H1 (cell line): ENCODE measurements around the gene PLEKHG3. TPM values are rescaled to one million over a fixed set of nuclear protein-coding genes. Genes with fewer than 3 reads are reported as not detected.

ENCODE experiments used
- CTCF ChIA-PET: fragments of 300-600 bp; sonication (Branson Sonifier 250); formaldehyde crosslinking; loops from one replicate; lab custom pipeline; 2021; ENCODE audit not compliant: partially characterized antibody; lab: Charles Lee
- POLR2A ChIA-PET: fragments of 300-600 bp; sonication (Branson Sonifier 250); formaldehyde crosslinking; loops from one replicate; lab custom pipeline; 2021; ENCODE audit warnings: inconsistent platforms; ENCODE audit not compliant: partially characterized antibody; lab: Charles Lee
- DNase-seq, 2 experiments: peaks; one replicate each; pipeline versions ENCODE4 v3.0.0 to v3.0.0-alpha.2; 2010 to 2022; ENCODE audit warnings: low spot score in 2 of 2, low read depth in 1 of 2, mixed read lengths in 1 of 2
- FAIRE-seq: peaks from 2 replicates; lab custom pipeline; 2011; peaks lifted over from hg19 to GRCh38; lab: Jason Lieb, UNC
- H2AFZ ChIP-seq: 2 replicates; pipeline ENCODE4 v1.8.1; 2012; ENCODE audit warnings: low read length, inconsistent platforms
- H2AK5ac ChIP-seq: 2 replicates; pipeline ENCODE4 v1.6.1; 2013; ENCODE audit warnings: low read depth, low read length
- H2BK120ac ChIP-seq: replicated peaks from 2 replicates; pipeline ENCODE3; 2013; ENCODE audit warnings: low read depth, low read length, inconsistent platforms
- H2BK12ac ChIP-seq: 2 replicates; pipeline ENCODE4 v1.6.1; 2013; ENCODE audit warnings: low read depth, low read length
- H2BK15ac ChIP-seq: 2 replicates; pipeline ENCODE4 v1.6.1; 2013; ENCODE audit warnings: low read length
- H2BK20ac ChIP-seq: 2 replicates; pipeline ENCODE4 v1.6.1; 2013; ENCODE audit warnings: low read length
- H2BK5ac ChIP-seq: 2 replicates; pipeline ENCODE4 v1.6.1; 2013; ENCODE audit warnings: low read depth, low read length
- H3K14ac ChIP-seq: 2 replicates; pipeline ENCODE4 v1.6.1; 2013; ENCODE audit warnings: inconsistent platforms; ENCODE audit not compliant: insufficient read length
- H3K18ac ChIP-seq: 2 replicates; pipeline ENCODE4 v1.6.1; 2013; ENCODE audit warnings: low read length; ENCODE audit errors: extremely low read depth
- H3K23ac ChIP-seq: 2 replicates; pipeline ENCODE4 v1.6.1; 2013; ENCODE audit warnings: inconsistent platforms; ENCODE audit not compliant: insufficient read length
- H3K23me2 ChIP-seq: 2 replicates; pipeline ENCODE4 v1.6.1; 2013; ENCODE audit warnings: low read depth, low read length
- H3K27ac ChIP-seq: 2 replicates; pipeline ENCODE4 v1.6.1; 2011; ENCODE audit warnings: low read depth, low read length, inconsistent platforms
- H3K27me3 ChIP-seq, 4 experiments: replicated peaks in 1 of 4; 1 replicate in 1 of 4; 2 replicates in 3 of 4; pipeline versions ENCODE4 v1.6.1 to v1.8.1; 2011 to 2013; ENCODE audit warnings: low read length in 3 of 4, mild to moderate bottlenecking in 3 of 4, inconsistent platforms in 2 of 4, mixed read lengths in 2 of 4, moderate library complexity in 1 of 4; ENCODE audit not compliant: control insufficient read depth in 3 of 4, insufficient read depth in 3 of 4; ENCODE audit errors: extremely low read depth in 1 of 4
- H3K36me3 ChIP-seq, 4 experiments: 2 replicates each; pipeline versions ENCODE4 v1.6.1 to v1.8.1; 2011 to 2013; ENCODE audit warnings: mild to moderate bottlenecking in 4 of 4, low read length in 3 of 4, moderate library complexity in 2 of 4, control low read depth in 1 of 4, inconsistent platforms in 1 of 4; ENCODE audit not compliant: insufficient read depth in 4 of 4, control insufficient read depth in 2 of 4
- H3K4ac ChIP-seq: replicated peaks from 2 replicates; pipeline ENCODE3; 2013; ENCODE audit warnings: low read length, low read depth, mixed read lengths, inconsistent platforms; ENCODE audit not compliant: insufficient read length
- H3K4me1 ChIP-seq, 4 experiments: replicated peaks in 1 of 4; 1 replicate in 1 of 4; 2 replicates in 3 of 4; pipeline versions ENCODE4 v1.6.1 to v1.8.1; 2011 to 2013; ENCODE audit warnings: low read length in 3 of 4, inconsistent platforms in 2 of 4, mixed read lengths in 1 of 4; ENCODE audit not compliant: insufficient read depth in 4 of 4, control insufficient read depth in 3 of 4
- H3K4me2 ChIP-seq, 2 experiments: 2 replicates each; pipeline versions ENCODE4 v1.6.1 to v1.8.1; 2011 to 2013; ENCODE audit warnings: low read depth in 2 of 2, low read length in 2 of 2, control low read depth in 1 of 2, inconsistent platforms in 1 of 2, mild to moderate bottlenecking in 1 of 2; ENCODE audit not compliant: insufficient read depth in 1 of 2
- H3K4me3 ChIP-seq, 4 experiments: fragments of 200-600, 300-600 bp in 1 of 4; sonication (generic), shearing (Covaris generic), sonication (Bioruptor Twin) in 1 of 4; 2 replicates each; pipeline versions ENCODE4 v1.5.1 to v1.8.1; 2011 to 2016; ENCODE audit warnings: low read length in 4 of 4, low read depth in 3 of 4, control low read depth in 2 of 4, inconsistent platforms in 2 of 4, mild to moderate bottlenecking in 2 of 4, mixed read lengths in 1 of 4, moderate library complexity in 1 of 4; ENCODE audit not compliant: insufficient read depth in 2 of 4; ENCODE audit errors: extremely low read depth in 1 of 4
- H3K56ac ChIP-seq: replicated peaks from 2 replicates; pipeline ENCODE3; 2013; ENCODE audit warnings: low read depth, mild to moderate bottlenecking, mixed read lengths, low read length, inconsistent platforms; ENCODE audit not compliant: insufficient read length
- H3K79me1 ChIP-seq: 2 replicates; pipeline ENCODE4 v1.6.1; 2013; ENCODE audit warnings: low read depth, low read length, control low read depth
- H3K79me2 ChIP-seq, 2 experiments: 2 replicates each; pipeline versions ENCODE4 v1.6.1 to v1.8.1; 2012 to 2013; ENCODE audit warnings: low read length in 2 of 2, mild to moderate bottlenecking in 2 of 2, inconsistent platforms in 1 of 2; ENCODE audit not compliant: insufficient read depth in 2 of 2, control insufficient read depth in 1 of 2
- H3K9ac ChIP-seq, 4 experiments: replicated peaks in 1 of 4; 1 replicate in 1 of 4; 2 replicates in 3 of 4; pipeline versions ENCODE4 v1.6.1 to v1.8.1; 2011 to 2013; ENCODE audit warnings: low read depth in 3 of 4, low read length in 3 of 4, control low read depth in 2 of 4, mild to moderate bottlenecking in 2 of 4, moderate library complexity in 2 of 4, inconsistent platforms in 1 of 4; ENCODE audit errors: extremely low read depth in 1 of 4
- H3K9me3 ChIP-seq, 2 experiments: 2 replicates each; pipeline versions ENCODE4 v1.6.1 to v1.8.1; 2012 to 2013; ENCODE audit warnings: mild to moderate bottlenecking in 2 of 2, moderate library complexity in 2 of 2, control low read depth in 1 of 2, inconsistent platforms in 1 of 2, low read depth in 1 of 2, low read length in 1 of 2, mixed read lengths in 1 of 2; ENCODE audit not compliant: insufficient read depth in 2 of 2
- H4K20me1 ChIP-seq, 2 experiments: replicated peaks in 1 of 2; 2 replicates each; pipeline versions ENCODE3 to v1.8.1; 2011 to 2013; ENCODE audit warnings: inconsistent platforms in 2 of 2, low read length in 2 of 2, mild to moderate bottlenecking in 1 of 2; ENCODE audit not compliant: insufficient read depth in 2 of 2, control insufficient read depth in 1 of 2
- H4K5ac ChIP-seq: 2 replicates; pipeline ENCODE4 v1.6.1; 2013; ENCODE audit warnings: low read length, low read depth, mixed read lengths, inconsistent platforms; ENCODE audit not compliant: insufficient read length
- H4K8ac ChIP-seq: 2 replicates; pipeline ENCODE4 v1.8.0; 2013; ENCODE audit warnings: mild to moderate bottlenecking, moderate library complexity, low read length, inconsistent platforms; ENCODE audit not compliant: insufficient read depth; ENCODE audit errors: extremely low read depth
- H4K91ac ChIP-seq: replicated peaks from 2 replicates; pipeline ENCODE3; 2013; ENCODE audit warnings: low read length, mixed read lengths, inconsistent platforms; ENCODE audit not compliant: insufficient read length
- BCL11A ChIP-seq, 2 experiments: IDR thresholded peaks; one replicate each; pipeline ENCODE4 v1.6.1; 2011; ENCODE audit warnings: low read depth in 2 of 2, low read length in 2 of 2, mild to moderate bottlenecking in 2 of 2
- JUN ChIP-seq: IDR thresholded peaks from 2 replicates; pipeline ENCODE4 v1.6.1; 2011; ENCODE audit warnings: low read depth, mild to moderate bottlenecking, improper control_type of control experiment, low read length
- JUND ChIP-seq: IDR thresholded peaks from 2 replicates; pipeline ENCODE4 v1.6.1; 2011; ENCODE audit warnings: mild to moderate bottlenecking, improper control_type of control experiment, low read length
- KDM1A ChIP-seq: fragments of 200-600, 300-600 bp; sonication (generic); IDR thresholded peaks from 2 replicates; pipeline ENCODE4 v1.7.1; 2016; ENCODE audit warnings: mild to moderate bottlenecking, low read length, borderline replicate concordance
- KDM4A ChIP-seq: IDR thresholded peaks from one replicate; pipeline ENCODE4 v1.7.1; 2012; ENCODE audit warnings: low read depth, mild to moderate bottlenecking, moderate library complexity, low read length, inconsistent platforms; ENCODE audit not compliant: severe bottlenecking
- MAFK ChIP-seq: IDR thresholded peaks from 2 replicates; pipeline ENCODE4 v1.6.1; 2012; ENCODE audit warnings: low read depth, mild to moderate bottlenecking, improper control_type of control experiment, low read length
- POLR2AphosphoS5 ChIP-seq: IDR thresholded peaks from 2 replicates; pipeline ENCODE4 v1.6.1; 2011; ENCODE audit warnings: low read depth, low read length
- SRF ChIP-seq: IDR thresholded peaks from 2 replicates; pipeline ENCODE4 v1.6.1; 2011; ENCODE audit warnings: mild to moderate bottlenecking, low read depth, low read length, moderate library complexity
- WGBS, 2 experiments: shearing (Covaris generic) in 1 of 2; methylation state at CpG; one replicate each; pipeline versions ENCODE4 v1.1.6 to v1.1.7; 2013 to 2015; ENCODE audit warnings: low lambda C conversion rate in 2 of 2, mixed read lengths in 2 of 2, inconsistent platforms in 1 of 2, low coverage in 1 of 2, missing lambda C conversion rate in 1 of 2; ENCODE audit not compliant: insufficient replicate concordance in 2 of 2, insufficient coverage in 1 of 2, insufficient read length in 1 of 2; ENCODE audit errors: extremely low coverage in 1 of 2, missing lambda C conversion rate in 1 of 2; 5-methylcytosine and 5-hydroxymethylcytosine counted together
- polyA plus RNA-seq, 7 experiments: library from polyadenylated mRNA; depleted of rRNA in 3 of 7; stranded (reverse) in 5 of 7; unstranded in 2 of 7; fragments of >200 nt in 5 of 7; fragments of 200-250 nt in 2 of 7; gene quantifications; 1 replicate in 5 of 7; 2 replicates in 1 of 7; 4 replicates in 1 of 7; pipeline versions ENCODE4 v1.2.1 to v1.2.3, GENCODE V29; 2011 to 2013; ENCODE audit warnings: missing spikeins in 2 of 7, mixed read lengths in 2 of 7
- total RNA-seq: library from RNA; stranded (reverse); fragmentation: NEBNext Ultra II Directional; extraction: Animal tissue kit (Norgen Biotek cat#: 25700); gene quantifications from 2 replicates; pipeline ENCODE4 v1.2.1, GENCODE V29; 2021

Gene PLEKHG3
- total and polyA plus RNA-seq, 2 of the 8 experiments (the other 6 are each of a cell fraction or from before 2014, with no cell fraction given) = 43.4 to 90.6 TPM

GRCh38 chr14:64737391-64738280 is 33.4 kb downstream of the PLEKHG3 start:
- no peak overlapping the region for H3K56ac ChIP-seq
- no peak overlapping the region for H2AK5ac ChIP-seq
- no peak overlapping the region for H4K91ac ChIP-seq
- peaks cover 0 to 15% of the 10 kb centered on the region in 2 experiments; a peak in 1 of 4 replicates for H3K79me2 ChIP-seq
- no peak overlapping the region for H4K5ac ChIP-seq
- no peaks in the 10 kb centered on the region; the same call in 1 of the 2 replicates for H3K79me1 ChIP-seq
- WGBS, 2 experiments = 94% methylated on average over 7 of the region's 17 CpGs; no CpG with 5 or more reads in 1 of the 2 experiments
- no peak for TF ChIP-seq MAFK
- no peak for TF ChIP-seq SRF
- TF ChIP-seq BCL11A (IDR thresholded peaks at IDR 0.05; ENCODE audit: low read depth in 2 of 2, low read length in 2 of 2) = no peak
- no peak for TF ChIP-seq JUND
- TF ChIP-seq JUN = no peak
- TF ChIP-seq KDM1A = no peak
- no peak for TF ChIP-seq KDM4A
- no peak for TF ChIP-seq POLR2AphosphoS5
- no peaks in the 10 kb centered on the region for H3K23me2 ChIP-seq
- H2BK15ac ChIP-seq = no peak overlapping the region
- H2BK5ac ChIP-seq = no peak overlapping the region
- peaks cover 0 to 13% (median 6%) of the 10 kb centered on the region in 4 experiments; a peak in 6 of 7 replicates for H3K4me1 ChIP-seq
- H3K4me2 ChIP-seq = no peak overlapping the region
- H2AFZ ChIP-seq = no peak overlapping the region
- DNase-seq (no peak), FAIRE-seq (no peak)
- no peaks in the 10 kb centered on the region for H3K9me3 ChIP-seq
- peaks cover 8 to 9% of the 10 kb centered on the region in 2 experiments for H4K20me1 ChIP-seq
- no peak overlapping the region for H2BK12ac ChIP-seq
- no peak overlapping the region for H2BK120ac ChIP-seq
- H3K27me3 ChIP-seq = no peaks in the 10 kb centered on the region
- H4K8ac ChIP-seq = no peak overlapping the region
- no peak overlapping the region for H3K18ac ChIP-seq
- H3K4me3 ChIP-seq = no peak overlapping the region
- ChIA-PET CTCF (interaction anchor here (1.0 to 2.8 kb wide), 16 partner anchors 10 to 154 kb away, joined by 3 to 19 read pairs (median 10); no protein-coding TSS in a partner anchor), POLR2A (interaction anchor here (0.9 to 1.3 kb wide), 3 partner anchors 9 to 21 kb away, joined by 3 to 5 read pairs (median 5); no protein-coding TSS in a partner anchor)
- no peak overlapping the region for H2BK20ac ChIP-seq
- no peak overlapping the region for H3K23ac ChIP-seq
- H3K14ac ChIP-seq = no peak overlapping the region
- H3K36me3 ChIP-seq = peaks cover 21 to 53% (median 49%) of the 10 kb centered on the region in 4 experiments; a peak in 7 of 8 replicates
- H3K9ac ChIP-seq = no peak overlapping the region
- no peak overlapping the region for H3K4ac ChIP-seq
- no peak overlapping the region for H3K27ac ChIP-seq
